RWPE1 (cell line): ENCODE results near the gene GLOD4.
A peak's percentile ranks its signal among the peaks of the same experiment; 100 is the strongest.
"Not testable (repeated sequence)": the region's sequence is repeated elsewhere in the genome, so short reads cannot be mapped to it uniquely, and the experiment has no call there.

ENCODE experiments used
- CTCF ChIA-PET: fragments of 350-600 bp; sonication (Branson Sonifier 250); formaldehyde crosslinking; extraction: SDS; loops from one replicate; lab custom pipeline; 2021; lab: Yijun Ruan, JAX
- POLR2A ChIA-PET: fragments of 400-600 bp; formaldehyde crosslinking; extraction: SDS; loops from one replicate; lab custom pipeline; 2020; ENCODE audit warnings: antibody characterized with exemption; ENCODE audit not compliant: low non-redundant PET; lab: Yijun Ruan, JAX
- DNase-seq: peaks from one replicate; pipeline ENCODE4 v3.0.0; 2012; ENCODE audit warnings: low spot score
- H3K27ac ChIP-seq: fragments of 450-650 bp; 2 replicates; pipeline ENCODE4 v1.5.1; 2017
- TF ChIP-seq, protein P1 (sequence below): fragments of 450-650 bp; conservative IDR thresholded peaks from 2 replicates; pipeline ENCODE4 v1.5.1; 2017; ENCODE audit warnings: low read depth, mild to moderate bottlenecking

The GLOD4 gene

GRCh38 chr17:811051-811784 is 29.1 kb upstream of the GLOD4 start:
- peak overlapping the region; percentile 22; the same call in 1 of the 2 replicates for H3K27ac ChIP-seq
- TF ChIP-seq, protein P1, sequence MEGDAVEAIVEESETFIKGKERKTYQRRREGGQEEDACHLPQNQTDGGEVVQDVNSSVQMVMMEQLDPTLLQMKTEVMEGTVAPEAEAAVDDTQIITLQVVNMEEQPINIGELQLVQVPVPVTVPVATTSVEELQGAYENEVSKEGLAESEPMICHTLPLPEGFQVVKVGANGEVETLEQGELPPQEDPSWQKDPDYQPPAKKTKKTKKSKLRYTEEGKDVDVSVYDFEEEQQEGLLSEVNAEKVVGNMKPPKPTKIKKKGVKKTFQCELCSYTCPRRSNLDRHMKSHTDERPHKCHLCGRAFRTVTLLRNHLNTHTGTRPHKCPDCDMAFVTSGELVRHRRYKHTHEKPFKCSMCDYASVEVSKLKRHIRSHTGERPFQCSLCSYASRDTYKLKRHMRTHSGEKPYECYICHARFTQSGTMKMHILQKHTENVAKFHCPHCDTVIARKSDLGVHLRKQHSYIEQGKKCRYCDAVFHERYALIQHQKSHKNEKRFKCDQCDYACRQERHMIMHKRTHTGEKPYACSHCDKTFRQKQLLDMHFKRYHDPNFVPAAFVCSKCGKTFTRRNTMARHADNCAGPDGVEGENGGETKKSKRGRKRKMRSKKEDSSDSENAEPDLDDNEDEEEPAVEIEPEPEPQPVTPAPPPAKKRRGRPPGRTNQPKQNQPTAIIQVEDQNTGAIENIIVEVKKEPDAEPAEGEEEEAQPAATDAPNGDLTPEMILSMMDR = no peak
- ChIA-PET CTCF (no interaction called here), POLR2A (no interaction called here)
- no peak for DNase-seq

DNA sequence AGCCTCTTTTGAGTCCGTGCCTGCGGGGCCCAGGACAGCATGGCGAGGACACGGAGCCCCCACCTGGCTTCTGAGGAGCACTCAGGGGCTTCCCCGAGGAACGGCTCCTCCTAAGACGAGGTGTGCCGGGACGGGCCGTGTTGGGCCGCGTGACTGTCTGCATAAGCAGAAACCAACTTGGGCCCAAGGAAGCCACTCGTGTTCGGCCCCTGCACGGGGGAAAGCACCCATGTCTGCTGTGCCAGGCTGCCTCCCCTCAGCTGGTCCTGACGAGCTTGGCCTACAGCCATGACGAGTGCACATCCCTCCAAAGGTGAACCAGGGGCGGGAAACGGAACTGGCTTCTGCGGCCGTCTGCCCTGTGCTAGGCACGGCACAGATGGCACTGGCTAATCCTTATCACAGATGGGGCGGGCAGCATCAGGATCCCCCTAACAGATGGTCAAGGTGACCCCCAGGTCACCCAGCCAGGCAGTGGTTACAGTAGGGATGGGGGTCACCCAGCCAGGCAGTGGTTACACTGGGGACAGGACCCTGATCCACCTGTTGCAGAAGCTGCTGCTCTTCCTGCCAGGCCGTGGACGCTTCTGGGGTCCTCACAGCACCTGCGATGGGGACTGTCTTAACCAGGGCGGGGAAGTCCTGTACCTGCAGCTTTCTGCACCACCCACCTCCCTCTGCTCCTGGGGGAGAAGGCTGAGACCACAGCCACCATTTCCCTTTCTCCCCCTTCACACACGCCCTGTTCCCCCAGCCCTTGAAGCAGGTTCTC is 25.6 kb upstream of the GLOD4 start:
- peak overlapping the region; percentile 16; the same call in 1 of the 2 replicates for H3K27ac ChIP-seq
- DNase-seq = no peak
- ChIA-PET POLR2A (no interaction called here), CTCF (no interaction called here)
- TF ChIP-seq, protein P1 = no peak

DNA sequence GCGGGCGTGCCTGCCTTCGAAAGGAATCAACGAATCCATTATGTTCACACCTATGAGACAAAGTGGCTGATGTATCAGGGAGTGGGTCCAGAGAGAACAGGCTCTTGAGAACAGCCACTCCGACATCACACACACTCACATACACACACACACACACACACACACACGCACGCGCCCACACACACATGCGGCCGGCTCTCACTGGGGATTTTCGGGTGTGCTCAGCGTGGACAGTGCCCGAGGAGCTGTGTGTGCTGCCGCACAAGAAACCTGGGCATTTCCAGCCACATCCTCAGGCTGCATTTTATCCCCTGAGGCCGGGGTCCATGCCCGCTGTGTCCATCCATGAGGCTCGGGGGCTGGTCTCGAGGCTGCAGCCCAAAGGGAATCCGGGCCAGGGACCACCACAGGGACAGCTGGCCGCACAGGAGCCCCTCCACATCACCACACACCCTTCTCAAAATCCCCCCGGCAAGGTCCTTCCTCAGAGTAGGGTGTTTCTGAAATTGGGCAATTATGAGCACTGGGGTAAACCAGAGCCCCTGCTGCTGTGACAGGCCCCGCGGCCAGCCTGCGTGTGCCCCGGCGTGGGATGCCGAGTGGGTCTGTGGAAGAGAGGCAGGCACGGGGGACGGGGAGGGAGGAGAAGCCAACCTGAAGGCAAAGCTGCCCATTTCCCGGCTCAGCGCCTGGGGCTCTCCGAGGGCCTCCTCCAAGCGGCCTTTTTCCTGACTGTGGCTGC is 24.9 kb upstream of the GLOD4 start:
- no peak for DNase-seq
- POLR2A ChIA-PET = no interaction called here
- TF ChIP-seq, protein P1 = no peak
- CTCF ChIA-PET = no interaction called here
- H3K27ac ChIP-seq = peak overlapping the region; percentile 16; the same call in 1 of the 2 replicates

- TF ChIP-seq, protein P1 = no peak
- no peak for DNase-seq
- H3K27ac ChIP-seq = peak overlapping the region; percentile 16; the same call in 1 of the 2 replicates
- POLR2A ChIA-PET = no interaction called here
- CTCF ChIA-PET = no interaction called here
Measured at GRCh38 chr17:806346-806745, 24.3 kb upstream of the GLOD4 start.

- H3K27ac ChIP-seq, POLR2A ChIA-PET, CTCF ChIA-PET, DNase-seq: not testable (repeated sequence)
Measured at GRCh38 chr17:805886-806285, 23.8 kb upstream of the GLOD4 start.

DNA sequence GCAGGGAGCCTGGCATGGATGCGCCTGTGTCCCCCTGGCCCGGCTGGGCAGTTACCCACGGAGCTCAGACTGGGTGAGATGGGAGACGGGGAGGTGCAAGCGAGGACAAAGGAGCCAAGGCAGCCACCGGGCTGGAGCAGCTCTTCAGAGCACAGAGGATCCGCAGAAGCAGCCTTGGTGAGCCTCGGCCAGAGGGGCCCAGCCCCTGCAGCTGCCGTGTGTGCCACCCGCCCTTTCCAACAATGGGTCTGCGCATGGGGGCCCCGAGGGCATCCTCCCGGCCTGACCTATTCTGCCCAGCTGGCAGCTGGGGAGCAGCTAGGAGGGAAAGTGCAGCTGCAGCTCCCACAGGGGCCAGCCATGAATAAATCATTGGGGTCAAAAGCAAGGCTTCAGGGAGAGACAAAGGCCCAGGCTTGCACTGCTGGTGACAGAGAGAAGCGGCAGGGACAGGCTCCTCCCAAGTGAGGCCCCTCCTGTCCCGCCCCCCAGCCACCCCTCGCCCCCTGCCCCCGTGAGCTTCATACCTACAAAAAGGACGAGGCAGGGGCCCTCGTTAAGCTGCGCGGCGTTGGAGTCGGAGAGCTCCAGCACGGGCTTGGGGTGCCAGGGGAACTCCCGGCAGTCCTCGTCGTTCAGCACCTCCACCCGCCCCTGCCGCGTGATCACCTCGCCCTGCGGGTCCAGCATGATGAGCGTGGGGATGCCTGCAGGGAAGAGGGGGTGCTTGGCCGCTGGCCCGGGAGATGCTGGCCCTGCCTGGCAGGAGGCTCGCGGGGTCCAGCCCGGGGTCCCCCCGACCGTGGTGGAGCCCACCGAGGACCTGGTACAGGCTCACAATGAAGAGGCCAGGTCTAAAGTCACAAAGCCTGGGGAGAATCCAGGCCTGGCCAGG is 22.7 kb upstream of the GLOD4 start:
- H3K27ac ChIP-seq = peak overlapping the region; percentile 19
- ChIA-PET POLR2A (no interaction called here), CTCF (no interaction called here)
- TF ChIP-seq, protein P1 = no peak
- DNase-seq = no peak
